ENCODE results near the gene LDLRAD3.

The LDLRAD3 gene

DNA sequence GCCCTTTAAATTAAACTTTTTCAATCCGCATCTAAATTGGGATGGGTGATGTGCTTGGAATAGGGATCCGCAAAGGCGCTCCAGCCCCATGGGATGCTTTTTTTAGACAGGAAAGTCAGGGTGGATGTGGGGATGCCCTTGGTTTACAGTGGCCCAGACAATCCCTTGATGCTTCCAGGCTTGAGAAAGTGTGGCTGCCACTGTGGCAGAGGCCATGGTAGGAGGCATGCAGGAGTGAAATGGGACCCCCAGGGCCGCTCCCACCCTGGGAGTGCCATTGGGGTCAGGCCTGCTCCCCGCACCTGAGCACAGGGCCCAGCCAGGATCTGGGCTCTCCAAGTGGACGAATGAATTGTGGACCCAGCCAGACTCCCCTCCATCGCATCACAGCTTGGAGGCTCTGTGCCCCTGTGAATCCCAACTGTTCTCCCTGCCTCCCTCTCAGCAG lies 269.6 kb downstream of the LDLRAD3 start:
- DNase-seq (ENCODE audit: low spot score): no peak

DNA sequence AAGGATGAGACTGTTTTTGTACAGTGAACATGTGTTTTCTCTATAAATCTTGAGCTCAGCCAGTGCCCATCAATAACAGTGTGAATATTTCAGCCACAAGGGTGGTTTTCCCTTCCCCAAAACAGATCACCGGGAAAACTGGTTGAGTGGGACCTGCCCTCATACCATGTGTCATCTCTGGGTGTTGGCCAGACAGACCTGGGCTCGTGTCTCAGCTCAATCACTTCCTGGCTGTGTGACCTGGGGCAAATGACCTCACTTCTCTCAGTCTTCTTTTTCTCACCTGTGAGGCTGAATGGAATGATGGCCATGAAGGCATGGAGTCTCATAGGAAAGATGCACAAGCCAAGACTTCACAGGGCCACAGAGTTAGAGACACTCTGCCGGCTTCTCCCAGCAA lies 270.6 kb downstream of the LDLRAD3 start:
- no peak for DNase-seq (ENCODE audit: low spot score)

DNA sequence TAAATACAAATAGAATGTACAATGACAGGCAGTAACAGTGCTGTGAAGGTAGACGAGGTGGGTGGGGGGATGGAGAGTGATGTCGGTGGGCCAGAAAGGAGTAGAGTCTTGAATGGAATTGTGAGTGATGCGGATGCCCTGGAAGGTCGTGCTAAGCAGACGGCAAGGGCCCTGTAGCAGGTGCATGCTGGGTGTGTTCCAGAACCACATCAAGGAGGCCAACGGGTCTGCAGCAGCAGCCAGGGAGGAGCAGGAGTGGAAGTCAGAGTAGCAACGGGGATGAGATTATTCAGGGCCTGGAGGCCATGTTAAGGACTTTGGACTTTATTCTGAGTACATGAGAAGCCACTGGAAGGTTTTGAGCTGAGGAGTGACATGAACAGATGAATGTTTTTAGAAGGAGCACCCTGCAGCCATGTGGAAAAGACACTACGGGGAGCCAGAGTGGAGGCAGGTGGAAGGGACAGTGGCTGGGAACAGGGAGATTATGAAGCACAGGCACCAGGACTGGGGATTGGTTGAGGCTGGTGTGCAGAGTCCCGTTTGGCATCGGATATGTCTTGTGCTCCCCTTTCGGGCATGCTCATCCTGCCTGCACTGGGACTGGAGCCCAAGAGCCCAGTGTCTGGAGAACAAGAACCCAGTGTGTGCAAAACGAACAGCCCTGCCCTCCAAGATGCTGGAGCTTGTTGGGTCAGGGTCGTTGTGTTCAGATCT lies 271.3 kb downstream of the LDLRAD3 start:
- DNase-seq (ENCODE audit: low spot score): no peak

DNA sequence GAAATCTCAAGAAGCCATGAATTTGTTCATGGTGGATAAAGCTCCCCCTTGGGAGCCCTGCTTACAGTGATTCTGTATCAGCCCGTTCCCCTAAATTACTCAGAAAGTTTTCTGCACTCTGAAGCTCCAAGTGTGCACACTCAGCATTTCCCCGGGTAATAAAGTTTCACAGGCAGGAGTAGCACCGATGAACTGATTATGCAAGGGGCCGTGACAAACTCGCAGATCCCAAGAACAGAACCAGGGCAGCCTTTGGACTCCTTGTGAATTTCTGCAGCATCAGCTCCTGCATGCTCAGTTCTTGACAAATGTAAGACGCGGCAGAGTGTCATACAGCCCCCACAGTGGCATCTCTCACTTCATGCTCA lies 271.8 kb downstream of the LDLRAD3 start:
- DNase-seq (ENCODE audit: low spot score): no peak

DNA sequence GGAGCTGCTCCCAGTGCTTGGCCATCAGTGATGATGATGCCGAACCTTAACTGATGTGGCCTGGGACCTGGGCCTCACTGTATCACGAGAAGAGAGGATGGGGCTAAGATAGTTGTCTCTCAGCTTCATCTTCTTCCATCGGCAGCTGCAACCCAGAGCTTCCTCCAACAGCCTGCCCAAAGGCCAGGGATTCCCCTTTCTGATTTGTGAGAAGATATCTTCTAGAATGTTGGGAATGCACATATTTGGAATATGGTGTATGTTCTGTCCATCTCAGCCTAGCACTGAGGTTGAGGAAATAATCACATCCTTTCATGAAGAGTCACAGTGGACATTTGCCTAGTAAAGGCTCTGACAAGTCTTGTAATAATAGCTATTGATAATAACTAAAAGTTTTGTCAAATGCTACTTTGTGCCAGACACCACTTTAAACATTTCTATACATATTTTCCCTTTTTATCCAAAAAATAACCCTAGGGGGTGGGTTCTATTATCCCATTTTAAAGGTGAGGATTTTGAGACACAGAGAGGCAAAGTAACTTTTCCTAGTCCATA lies 272.3 kb downstream of the LDLRAD3 start:
- no peak for DNase-seq (ENCODE audit: low spot score)

DNA sequence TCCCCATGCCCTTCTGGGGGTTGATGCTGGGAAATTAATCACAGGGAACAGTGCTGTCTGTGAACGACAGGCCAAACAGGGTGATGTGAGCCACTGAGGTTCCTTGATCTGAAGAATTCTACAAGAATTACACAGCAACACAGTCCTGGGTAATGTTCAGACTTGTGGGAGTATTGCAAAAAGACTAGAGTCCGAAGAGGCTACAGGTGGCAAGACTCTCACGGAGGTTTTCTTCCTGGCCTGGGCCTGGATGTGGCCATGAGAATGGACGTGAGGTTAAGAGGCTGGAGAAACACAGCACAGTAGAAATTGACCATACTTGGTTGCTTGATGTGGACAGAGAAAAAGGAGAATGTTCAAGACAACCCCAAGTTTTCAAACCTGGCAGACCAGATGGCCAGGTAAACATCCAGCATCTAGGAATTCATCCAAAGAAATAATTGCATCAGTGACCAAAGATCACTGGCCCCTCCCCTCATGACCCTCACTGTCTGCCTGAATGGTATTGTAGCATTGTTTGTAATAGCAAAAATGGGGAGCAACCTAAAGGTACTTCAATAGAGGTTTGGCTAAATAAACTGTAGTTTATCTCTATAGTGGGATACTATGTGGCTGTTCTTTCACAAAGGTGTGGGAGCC lies 274.5 kb downstream of the LDLRAD3 start:
- no peak for DNase-seq (ENCODE audit: low spot score)

DNA sequence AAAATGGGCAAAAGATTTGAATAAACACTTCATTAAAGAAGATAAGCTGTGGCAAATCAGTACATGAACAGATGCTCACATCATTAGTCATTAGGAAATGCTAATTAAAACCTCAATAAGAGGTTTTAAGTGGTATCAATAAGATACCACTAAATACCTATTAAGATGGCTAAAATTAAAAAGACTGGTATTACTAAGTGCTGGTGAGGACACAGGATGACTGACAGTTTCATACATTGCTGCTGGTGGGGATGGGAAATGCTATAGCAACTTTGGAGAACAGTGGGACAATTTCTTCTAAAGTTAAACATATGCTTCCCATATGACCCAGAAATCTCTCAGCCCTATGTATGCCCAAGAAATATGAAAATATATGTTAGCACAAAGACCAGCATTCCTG lies 276.1 kb downstream of the LDLRAD3 start:
- no peak for DNase-seq (ENCODE audit: low spot score)

DNA sequence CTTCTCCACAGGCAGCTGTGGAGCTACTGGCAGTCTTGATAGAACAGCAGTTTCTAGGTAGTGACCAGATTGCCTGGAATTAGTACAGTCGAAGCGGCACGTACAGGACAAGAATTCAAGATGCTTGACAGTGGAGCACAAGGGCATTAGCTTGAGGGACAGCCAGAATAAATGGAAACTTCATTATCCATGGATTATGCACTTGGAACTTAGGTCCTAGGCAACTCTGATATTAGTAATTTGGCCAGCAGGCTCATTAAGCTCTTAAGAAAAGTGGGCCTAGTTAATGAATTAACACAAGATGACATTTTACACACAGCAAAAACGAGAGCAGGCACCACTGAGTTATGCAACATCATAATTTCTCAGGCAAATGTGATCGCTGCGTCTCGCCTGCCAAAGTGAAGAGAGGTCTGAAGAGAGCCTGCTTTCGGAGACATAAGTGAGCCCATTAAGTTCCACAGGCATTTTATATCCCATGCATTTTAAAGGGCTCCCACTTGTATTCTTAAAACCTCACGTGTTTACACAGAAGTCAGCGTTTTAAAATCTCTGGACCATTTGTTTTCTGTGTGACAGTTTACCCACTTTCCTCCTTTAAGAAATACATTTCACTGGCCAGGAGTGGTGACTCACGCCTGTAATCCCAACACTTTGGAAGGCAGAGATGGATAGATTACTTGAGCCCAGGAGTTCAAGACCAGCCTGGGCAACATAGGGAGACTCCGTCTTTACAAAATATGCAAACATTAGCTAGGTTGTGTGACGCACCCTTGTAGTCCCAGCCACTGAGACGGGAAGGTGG lies 279.2 kb downstream of the LDLRAD3 start:
- DNase-seq (ENCODE audit: low spot score): no peak

DNA sequence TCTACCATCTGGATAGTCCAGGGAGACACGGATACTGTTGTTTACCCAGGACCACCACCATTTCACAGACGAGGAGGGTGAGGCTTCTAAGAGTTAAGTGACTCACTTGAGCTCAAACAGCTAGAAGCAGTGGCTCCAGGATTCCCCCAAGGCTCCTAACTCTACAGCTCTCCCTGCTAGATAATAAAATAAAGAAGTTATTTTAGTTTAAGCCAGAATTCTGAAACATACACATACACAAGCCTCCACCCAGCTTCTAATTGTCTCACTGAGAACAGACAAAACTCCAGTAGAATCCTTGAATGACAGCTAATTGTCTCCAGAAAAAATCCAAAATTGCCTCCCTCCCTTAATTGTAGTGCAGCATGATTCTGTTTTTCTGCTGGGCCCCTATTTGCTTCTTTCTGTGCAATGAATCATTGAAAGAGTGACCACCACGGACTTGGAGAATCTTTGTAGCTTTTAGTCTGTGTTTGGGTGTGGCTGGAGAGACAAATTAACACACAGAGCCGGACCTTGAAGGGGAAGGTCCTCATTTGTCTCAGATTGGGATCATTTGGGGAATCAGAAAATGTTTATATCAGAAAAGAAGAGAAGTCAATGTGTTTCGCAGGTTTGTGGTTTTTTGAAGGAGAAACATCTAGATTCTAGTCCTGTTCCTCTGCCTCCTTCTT lies 280.5 kb downstream of the LDLRAD3 start:
- no peak for DNase-seq (ENCODE audit: low spot score)

DNA sequence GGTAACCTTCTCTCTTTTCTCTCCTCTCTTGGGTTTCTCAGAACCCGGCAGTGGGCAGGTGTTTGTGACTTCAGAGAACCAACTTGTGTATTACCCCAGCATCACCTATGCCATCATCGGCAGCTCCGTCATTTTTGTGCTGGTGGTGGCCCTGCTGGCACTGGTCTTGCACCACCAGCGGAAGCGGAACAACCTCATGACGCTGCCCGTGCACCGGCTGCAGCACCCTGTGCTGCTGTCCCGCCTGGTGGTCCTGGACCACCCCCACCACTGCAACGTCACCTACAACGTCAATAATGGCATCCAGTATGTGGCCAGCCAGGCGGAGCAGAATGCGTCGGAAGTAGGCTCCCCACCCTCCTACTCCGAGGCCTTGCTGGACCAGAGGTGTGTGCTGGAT lies 283.2 kb downstream of the LDLRAD3 start:
- DNase-seq (ENCODE audit: low spot score): no peak

DNA sequence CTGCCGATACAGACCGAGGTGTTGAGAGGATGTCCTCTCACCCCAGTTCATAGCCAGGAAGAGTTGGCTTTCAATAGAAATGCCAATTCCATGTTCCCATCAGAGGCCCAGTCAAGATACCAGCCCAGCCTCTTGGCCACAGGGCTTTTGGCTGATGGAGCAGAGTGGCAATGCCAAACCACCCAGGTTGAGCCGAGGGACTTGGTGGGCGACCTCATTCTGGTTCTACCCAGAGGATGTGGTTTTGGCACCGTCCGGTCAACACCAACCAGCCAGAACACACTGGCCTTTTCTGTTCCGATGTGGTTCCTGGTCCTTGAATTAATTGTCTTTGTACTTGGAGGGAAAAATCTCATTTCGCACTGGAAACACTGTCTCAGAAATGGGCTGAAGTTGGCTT lies 284.8 kb downstream of the LDLRAD3 start:
- no peak for DNase-seq (ENCODE audit: low spot score)

DNA sequence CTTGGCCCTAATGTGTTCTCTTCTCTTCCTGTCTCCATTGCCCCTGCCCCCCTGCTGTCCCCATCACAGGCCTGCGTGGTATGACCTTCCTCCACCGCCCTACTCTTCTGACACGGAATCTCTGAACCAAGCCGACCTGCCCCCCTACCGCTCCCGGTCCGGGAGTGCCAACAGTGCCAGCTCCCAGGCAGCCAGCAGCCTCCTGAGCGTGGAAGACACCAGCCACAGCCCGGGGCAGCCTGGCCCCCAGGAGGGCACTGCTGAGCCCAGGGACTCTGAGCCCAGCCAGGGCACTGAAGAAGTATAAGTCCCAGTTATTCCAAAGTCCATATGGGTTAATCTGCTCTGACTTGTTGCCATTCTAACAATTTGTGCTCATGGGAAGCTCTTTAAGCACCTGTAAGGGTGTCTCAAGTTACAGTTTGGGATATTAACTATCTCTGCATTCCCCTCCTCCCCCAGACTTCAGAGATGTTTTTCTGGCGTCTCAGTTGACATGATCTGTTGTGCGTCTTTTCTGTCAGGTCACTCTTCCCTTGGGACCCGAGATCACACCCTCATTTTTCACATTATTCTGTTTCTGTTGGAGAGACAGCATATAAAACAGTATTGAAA lies 285.3 kb downstream of the LDLRAD3 start:
- DNase-seq (ENCODE audit: low spot score): no peak

DNA sequence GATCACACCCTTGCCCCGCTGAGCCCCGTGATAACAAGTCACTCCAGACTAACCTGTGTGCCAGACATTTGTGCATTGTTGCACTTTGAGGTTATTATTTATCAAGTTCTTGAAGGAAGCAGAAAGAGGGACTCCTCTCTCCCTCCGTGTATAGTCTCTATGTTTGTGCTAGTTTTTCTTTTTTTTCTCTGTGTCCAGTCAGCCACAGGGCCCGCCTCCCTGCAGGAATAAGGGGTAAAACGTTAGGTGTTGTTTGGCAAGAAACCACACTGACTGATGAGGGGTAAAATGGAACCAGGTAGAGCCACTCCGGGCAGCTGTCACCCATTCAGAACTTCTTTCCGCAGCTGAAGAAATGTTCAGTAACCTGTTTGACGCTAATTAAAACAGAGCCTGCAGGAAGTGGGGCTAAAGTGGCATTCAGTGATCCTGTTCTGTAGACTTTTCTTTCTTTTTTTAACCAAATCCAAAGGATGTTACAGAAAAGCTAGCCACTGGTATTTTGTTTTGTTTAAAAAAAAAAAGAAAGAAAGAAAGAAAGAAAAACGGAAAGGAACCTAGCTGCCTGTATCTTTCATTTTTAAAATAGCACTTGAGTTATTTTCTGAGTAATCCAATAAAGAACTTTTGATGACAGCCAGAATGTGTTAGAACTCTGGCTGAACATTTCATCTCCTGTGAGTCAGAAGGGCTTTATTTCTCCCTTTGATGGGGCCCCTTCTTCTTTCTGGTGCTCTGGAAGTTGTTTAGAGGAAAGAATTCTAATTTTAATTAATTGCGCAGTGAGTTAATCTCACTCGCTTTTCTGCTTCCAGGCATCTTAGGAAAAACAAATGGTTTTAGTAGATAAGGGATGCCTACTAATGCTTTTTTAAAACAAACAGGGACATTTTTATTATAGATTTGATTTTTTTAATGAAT lies 287.2 kb downstream of the LDLRAD3 start:
- peak; percentile 85 for DNase-seq (ENCODE audit: low spot score)

DNA sequence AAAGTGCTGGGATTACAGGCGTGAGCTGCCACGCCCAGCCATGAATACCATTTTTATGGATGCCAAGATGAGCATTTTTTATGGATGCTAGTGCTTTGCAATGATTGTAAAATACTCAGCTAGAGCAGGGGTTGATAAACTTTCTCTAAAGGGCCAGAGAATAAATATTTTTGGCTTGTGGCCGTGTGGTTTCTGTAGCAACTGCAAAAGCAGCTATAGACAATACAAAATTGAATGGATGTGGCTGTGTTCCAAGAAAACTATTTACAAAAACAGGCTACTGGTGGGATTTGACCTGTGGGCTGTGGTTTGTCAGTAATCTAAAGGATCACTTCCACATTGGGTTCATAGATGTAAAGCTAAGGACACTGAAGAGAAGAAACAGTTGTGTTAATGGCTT lies 289.3 kb downstream of the LDLRAD3 start:
- no peak for DNase-seq (ENCODE audit: low spot score)

DNA sequence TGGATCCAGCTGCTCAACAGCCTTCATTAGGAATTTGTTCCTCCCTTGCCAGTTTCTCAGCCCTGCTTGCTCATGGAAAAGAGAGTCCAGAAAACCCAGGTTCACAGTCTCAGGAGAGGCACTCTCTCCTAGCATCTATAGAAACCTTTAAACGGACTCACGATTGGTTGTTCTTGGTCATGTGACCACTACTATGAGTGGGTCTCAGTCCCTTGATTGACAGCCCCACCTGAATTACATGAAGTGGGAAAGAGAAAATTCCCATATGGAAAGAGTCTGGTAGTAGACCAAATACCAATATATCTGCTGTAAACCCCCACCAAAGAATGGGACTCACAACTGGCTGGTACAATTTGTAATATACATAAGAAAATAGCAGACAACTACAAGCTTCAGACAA lies 291.0 kb downstream of the LDLRAD3 start:
- no peak for DNase-seq (ENCODE audit: low spot score)

DNA sequence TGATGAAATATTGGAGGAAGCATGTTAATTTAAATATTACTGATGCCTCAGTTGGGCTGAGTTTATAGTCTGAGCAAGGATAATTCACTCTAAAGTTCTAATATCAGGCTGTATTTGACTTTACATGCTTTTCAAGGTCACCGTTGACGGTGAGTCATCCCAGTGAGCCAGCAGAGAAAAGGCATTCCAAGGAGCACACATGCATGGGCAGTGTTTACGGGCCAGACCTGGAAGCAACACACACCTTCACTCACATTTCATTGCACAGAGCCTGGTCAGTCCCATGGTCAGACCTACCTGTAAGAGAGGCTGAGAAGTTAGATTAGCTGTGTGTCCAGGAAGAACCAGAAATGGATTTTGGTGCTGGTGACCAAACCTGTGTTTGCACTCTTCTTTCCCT lies 291.9 kb downstream of the LDLRAD3 start:
- no peak for DNase-seq (ENCODE audit: low spot score)

DNA sequence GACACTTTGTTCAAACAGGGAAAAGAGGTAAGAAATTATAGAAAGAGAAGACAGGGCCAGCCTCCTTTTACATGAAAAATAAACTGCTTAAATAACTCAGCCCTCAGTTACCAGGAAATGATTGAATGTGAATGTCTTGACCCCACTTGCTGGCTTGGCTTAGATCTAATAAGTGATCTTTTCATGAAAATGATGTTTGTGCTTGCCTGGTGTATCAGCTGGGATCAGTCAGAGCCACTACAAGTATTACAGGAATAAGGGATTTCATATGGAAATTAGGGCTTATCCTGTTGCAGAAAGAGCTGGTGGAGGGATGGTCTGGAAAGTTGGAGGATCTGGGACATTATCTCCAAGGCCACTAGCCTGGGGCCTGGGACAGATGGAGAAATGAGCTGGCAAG lies 293.5 kb downstream of the LDLRAD3 start:
- DNase-seq (ENCODE audit: low spot score): no peak

DNA sequence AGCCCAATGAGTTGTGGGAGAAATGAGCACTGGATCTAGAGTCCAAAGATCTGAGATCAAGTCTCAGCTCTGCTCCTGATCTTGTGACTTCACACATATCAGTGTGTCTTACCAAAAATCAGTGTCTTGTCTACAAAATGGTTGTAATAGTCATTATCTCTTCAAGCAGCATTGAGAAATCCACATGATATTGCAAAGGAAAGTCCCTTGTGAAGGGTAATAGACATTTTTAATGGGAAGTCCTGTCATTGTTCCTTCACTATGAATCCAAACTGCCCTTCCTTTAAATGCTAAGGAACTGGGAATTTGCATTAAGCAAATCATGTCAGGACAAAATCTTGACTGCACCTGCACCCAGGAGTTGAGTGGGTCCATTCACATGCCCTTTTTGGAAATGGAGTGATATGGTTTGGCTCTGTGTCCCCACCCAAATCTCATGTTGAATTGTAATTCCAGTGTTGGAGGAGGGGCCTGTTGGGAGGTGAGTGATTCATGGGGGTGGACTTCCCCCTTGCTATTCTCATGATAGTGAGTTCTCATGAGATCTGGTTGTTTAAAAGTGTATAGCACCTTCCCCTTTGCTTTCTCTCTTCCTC lies 294.3 kb downstream of the LDLRAD3 start:
- DNase-seq (ENCODE audit: low spot score): no peak

DNA sequence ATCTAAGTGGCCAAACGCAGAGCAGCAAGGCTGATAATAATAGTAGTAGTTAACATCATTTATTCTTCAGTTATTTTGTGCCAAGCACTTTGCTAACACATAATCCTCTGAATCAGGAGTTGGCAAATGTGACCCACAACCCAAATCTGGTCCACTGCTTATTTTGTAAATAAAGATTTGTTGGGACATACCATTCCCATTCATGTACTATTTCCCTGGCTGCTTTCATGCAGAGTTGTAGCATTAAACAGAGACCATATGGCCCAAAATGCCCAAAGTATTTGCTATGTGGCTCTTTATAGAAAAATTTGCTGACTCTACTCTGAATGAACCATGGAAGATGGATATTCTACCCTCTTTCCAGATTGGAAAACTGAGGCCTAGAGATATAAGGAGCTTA lies 295.0 kb downstream of the LDLRAD3 start:
- no peak for DNase-seq (ENCODE audit: low spot score)

DNA sequence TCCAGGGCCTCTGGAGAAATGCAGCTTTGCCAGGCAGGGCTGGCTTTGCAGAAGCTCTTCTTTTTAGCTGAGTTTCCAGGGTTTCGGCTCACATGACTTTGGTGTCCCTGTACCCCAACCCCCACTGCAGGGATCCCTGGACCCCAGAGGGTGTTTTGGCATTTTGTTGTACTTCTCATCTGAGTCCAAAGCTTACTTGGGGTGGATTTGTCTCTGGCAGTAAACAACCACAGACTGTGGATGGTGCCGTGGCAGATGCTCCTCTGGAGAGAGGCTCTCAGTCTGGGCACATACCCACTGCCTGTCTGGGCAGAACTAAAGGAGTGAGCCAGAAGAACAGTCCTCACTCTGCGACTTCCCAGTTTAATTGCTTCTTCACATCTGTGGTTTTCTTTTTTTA lies 295.8 kb downstream of the LDLRAD3 start:
- no peak for DNase-seq (ENCODE audit: low spot score)
